Melanocyte of skin (primary cell): ENCODE data around the gene NKX3-2. TPM values are rescaled to one million over a fixed set of nuclear protein-coding genes. Genes with fewer than 3 reads are reported as not detected.

ENCODE experiments used
- total RNA-seq, 2 donors: library from RNA; depleted of rRNA; stranded (reverse); fragments of >200 nt; gene quantifications; 2 replicates each; pipeline ENCODE4 v1.2.3, GENCODE V29; 2012

NKX3-2 gene
- total RNA-seq = under 1 TPM; under 0.01 TPM

DNA sequence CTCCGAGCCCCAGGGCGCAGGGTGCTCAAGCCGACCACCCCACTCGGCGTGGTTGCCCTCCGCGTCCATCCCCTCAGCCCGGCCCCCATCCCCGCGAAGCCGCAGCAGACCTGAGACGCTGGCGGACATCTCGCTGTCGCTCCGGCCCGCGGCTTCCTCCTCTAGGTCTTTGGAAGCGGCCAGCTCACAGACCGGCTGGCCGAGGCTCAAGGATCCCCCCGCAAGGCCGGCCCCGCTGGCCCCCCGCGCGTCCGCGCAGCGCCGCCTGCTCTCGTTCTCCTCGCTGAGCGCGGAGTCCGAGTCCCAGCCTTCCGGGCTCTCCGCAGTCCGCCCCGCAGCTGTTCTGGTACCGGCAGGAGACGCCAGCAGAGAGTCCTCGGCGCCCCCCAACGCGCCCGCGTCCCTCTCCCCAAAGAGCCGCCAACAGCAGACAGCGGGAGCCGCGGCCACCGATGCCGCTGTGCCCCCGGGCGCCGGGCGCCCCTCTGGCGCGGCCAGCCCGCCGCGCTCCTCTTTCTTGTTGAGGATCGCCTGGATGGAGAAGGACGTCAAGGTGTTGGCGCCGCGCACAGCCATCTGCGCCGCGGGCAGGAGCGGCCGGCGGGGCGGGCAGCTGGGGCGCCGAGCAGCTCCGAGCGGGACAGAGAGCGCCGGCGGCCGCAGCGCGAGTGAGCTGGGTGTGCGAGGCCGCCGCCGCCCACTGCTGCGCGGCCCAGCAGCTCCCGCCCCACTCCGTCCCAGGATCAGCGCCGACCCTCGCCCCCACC lies at the start of gene NKX3-2:
TSS of gene NKX3-2 (minus strand) at position 670 of the 767 bp plus-strand sequence. CDS start at position 576, 94 bp downstream.

Other genes with a start within 250 kb of the NKX3-2 start
- gene RAB28, start 60.2 kb downstream of the NKX3-2 start, total RNA-seq = 10 to 100 TPM; 14.7 to 15.5 TPM
- 10 to 100 TPM; 14.7 to 20.6 TPM for gene BOD1L1, start 83.2 kb upstream of the NKX3-2 start, total RNA-seq